Measurements from ENCODE around the gene KIF26A.

KIF26A gene

DNA sequence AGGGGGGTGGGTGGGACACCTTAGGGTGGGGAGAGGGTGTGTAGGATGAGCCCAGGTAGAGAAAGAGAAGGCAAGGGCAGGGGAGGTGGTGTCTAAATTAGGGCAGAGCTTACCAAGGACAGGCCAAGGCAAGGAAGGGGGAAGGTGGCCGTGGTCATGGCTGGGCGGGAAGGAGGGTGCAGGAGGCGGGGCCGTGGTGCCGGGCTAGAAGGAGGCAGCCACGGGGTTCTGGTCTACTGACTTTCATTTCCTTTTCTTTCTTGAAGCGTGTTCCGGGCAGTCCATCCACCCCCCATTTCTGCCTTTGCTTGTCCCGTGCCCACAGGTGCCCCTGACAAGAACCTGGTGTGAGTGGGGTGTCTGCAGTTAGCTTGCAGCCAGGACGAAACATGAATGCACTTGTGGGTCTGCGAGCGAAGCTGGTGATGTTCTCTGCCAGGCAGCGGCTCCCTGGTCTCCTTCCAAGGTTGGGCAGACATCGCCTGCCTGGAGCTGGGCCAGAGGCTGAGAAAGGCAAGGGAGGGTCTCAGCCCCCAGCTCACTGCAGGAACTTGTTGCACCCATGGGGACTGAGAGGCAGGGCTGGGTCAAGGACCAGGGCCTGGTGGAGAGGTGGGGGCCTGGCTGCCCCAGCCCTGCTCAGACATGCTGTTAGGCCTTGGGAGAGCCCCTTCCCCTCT, 58.2 kb downstream of the KIF26A start:
- no peak overlapping the region for H3K4me3 ChIP-seq (ENCODE audit: low read depth, low read length)
- peak; percentile 9 for DNase-seq (ENCODE audit: low read depth)
- TF ChIP-seq MYC (IDR thresholded peaks at IDR 0.05; ENCODE audit: low read depth, low read length) (no peak), POLR2A (IDR thresholded peaks at IDR 0.05; ENCODE audit: extremely low read depth, insufficient read length) (no peak)
- TF ChIP-seq, protein P1, sequence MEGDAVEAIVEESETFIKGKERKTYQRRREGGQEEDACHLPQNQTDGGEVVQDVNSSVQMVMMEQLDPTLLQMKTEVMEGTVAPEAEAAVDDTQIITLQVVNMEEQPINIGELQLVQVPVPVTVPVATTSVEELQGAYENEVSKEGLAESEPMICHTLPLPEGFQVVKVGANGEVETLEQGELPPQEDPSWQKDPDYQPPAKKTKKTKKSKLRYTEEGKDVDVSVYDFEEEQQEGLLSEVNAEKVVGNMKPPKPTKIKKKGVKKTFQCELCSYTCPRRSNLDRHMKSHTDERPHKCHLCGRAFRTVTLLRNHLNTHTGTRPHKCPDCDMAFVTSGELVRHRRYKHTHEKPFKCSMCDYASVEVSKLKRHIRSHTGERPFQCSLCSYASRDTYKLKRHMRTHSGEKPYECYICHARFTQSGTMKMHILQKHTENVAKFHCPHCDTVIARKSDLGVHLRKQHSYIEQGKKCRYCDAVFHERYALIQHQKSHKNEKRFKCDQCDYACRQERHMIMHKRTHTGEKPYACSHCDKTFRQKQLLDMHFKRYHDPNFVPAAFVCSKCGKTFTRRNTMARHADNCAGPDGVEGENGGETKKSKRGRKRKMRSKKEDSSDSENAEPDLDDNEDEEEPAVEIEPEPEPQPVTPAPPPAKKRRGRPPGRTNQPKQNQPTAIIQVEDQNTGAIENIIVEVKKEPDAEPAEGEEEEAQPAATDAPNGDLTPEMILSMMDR (IDR thresholded peaks at IDR 0.05; ENCODE audit: low read depth, low read length), result no peak
- TF ChIP-seq, protein P2, sequence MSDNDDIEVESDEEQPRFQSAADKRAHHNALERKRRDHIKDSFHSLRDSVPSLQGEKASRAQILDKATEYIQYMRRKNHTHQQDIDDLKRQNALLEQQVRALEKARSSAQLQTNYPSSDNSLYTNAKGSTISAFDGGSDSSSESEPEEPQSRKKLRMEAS (IDR thresholded peaks at IDR 0.05; ENCODE audit: low read depth, low read length), result no peak

DNA sequence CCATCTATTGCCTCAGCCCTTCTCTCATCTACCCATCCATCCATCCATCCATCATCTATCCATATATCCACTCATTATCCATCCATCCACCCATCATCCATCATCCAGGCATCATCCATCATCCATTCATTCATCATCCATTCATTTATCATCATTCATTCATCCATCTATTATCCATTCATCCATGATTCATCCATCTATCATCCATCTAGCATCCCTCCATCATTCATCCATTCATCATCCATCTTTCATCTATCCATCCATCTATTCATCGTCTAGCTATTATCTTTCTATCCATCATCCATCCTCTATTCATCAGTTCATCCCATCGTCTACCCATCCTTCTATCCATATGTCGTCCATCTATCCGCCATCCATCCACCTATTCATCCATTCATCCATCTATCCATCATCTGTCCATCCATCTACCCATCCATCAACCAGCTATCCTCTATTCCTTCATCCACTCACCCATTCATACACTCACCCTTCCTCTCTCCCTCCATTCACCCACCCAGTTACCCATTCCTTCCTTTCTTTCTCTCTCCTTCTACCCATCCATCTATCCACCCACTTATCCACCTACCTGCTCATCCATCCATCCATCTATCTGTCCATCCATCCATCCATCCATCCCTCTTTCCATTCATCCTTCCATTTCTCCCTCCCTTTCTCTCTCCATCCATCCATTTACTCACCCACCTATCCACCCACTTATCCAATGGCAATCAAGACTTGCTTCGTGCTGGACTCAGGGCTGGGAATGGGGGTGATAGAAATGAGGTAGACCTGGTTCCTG, 59.3 kb downstream of the KIF26A start:
- TF ChIP-seq MYC (IDR thresholded peaks at IDR 0.05; ENCODE audit: low read depth, low read length) (no peak), POLR2A (IDR thresholded peaks at IDR 0.05; ENCODE audit: extremely low read depth, insufficient read length) (no peak)
- TF ChIP-seq, protein P2 (IDR thresholded peaks at IDR 0.05; ENCODE audit: low read depth, low read length), result no peak
- TF ChIP-seq, protein P1 (IDR thresholded peaks at IDR 0.05; ENCODE audit: low read depth, low read length), result no peak

DNA sequence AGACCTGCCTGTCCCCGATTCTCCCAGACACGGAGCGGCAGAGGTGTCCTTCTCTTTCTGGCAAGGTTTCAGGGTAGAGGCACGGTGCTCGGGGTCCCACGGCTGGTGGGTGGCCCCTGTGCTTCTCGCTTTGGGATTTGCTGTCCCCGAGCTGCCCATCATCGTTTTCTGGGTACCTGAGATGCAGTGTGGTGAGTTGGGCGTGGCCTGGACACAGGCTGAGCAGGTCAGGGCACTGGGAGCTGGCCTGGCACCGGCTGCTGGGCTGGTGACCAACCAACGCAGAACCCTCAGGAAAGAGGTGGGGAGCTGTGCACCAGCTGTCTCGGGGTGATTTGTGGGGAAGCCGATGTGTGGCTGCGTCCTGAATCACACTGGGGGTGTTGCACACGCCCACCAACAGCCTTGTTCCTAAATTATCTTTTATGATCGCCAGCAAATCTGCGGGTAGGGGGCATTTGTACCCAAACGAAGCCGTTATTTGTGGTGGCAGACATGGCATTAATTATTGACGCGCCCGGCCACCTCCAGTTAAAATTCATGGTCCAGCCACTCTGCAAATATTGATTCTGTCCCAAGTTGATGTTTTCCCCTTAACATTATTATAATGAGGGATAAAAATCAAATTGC, 61.0 kb downstream of the KIF26A start:
- H3K4me3 ChIP-seq (ENCODE audit: low read depth, low read length), result no peak overlapping the region
- TF ChIP-seq POLR2A (IDR thresholded peaks at IDR 0.05; ENCODE audit: extremely low read depth, insufficient read length) (no peak), MYC (IDR thresholded peaks at IDR 0.05; ENCODE audit: low read depth, low read length) (no peak)
- TF ChIP-seq, protein P2 (IDR thresholded peaks at IDR 0.05; ENCODE audit: low read depth, low read length), result no peak
- TF ChIP-seq, protein P1 (IDR thresholded peaks at IDR 0.05; ENCODE audit: low read depth, low read length), result no peak
- DNase-seq (ENCODE audit: low read depth), result no peak

More for the DNA sequence above, 59.3 kb downstream of the KIF26A start:
- DNase-seq (ENCODE audit: low read depth), result no peak
- no peak overlapping the region for H3K4me3 ChIP-seq (ENCODE audit: low read depth, low read length)

DNA sequence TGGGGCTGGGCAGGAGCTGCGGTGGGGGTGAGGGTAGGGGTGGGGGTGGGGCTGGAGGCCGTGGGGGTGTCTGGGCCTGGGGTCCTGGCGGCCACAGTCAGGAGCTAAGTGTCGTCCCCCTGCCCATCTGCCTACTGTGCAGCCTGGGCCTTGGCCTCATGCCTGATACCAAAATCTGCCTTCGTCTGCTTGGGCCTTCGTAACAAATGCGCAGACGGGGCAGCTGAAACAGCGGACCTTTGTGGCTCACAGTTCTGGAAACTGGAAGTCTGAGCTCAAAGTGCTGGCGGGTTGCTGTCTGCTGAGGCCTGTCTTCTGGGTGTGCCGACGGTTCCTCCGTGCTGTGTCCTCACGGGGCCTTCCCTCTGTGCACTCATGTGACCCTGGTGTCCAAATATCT, 61.7 kb downstream of the KIF26A start:
- no peak for DNase-seq (ENCODE audit: low read depth)
- TF ChIP-seq, protein P1 (IDR thresholded peaks at IDR 0.05; ENCODE audit: low read depth, low read length), result no peak
- TF ChIP-seq MYC (IDR thresholded peaks at IDR 0.05; ENCODE audit: low read depth, low read length) (no peak), POLR2A (IDR thresholded peaks at IDR 0.05; ENCODE audit: extremely low read depth, insufficient read length) (no peak)
- TF ChIP-seq, protein P2 (IDR thresholded peaks at IDR 0.05; ENCODE audit: low read depth, low read length), result no peak
- no peak overlapping the region for H3K4me3 ChIP-seq (ENCODE audit: low read depth, low read length)

DNA sequence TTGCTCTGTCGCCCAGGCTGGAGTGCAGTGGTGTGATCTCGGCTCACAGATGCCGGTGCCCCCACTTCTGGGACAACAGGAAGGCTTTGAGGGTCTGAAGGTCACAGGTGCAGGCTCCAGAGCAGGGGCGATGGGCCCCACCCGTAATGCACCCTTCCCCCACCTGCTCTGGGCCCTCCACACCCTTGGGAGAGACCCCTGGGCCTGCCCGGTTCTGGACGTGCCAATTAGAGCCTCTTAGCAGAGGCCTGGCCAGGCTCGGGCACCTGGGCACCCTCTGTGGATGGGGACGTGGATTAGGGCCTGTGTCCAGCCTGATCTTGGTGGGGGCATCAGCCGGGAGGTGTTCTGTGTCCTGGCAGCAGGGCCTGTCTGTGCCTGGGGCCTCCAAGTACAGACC, 62.2 kb downstream of the KIF26A start:
- no peak for TF ChIP-seq MYC (IDR thresholded peaks at IDR 0.05; ENCODE audit: low read depth, low read length)
- H3K4me3 ChIP-seq (ENCODE audit: low read depth, low read length), result no peak overlapping the region
- no peak for DNase-seq (ENCODE audit: low read depth)

DNA sequence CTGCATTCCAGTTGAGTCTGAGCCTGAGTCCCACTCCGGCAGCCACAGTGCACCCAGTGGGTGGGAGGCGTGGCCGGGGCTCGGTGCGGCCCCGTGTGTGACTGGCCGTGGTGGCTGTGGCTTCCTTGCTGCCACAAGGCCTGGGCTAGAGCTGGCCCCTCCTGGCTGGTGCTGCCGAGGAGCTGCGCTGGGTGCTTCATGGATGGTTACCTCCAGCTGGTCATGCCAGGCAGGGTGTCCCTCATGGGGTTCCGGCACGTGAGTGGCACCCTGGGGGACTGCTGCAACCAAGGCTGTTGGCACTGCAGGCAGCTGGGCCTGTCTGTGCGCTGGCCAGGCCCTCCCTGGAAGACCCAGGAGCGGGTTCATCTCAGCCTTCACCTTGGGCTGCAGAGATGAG, 62.7 kb downstream of the KIF26A start:
- TF ChIP-seq, protein P2 (IDR thresholded peaks at IDR 0.05; ENCODE audit: low read depth, low read length), result no peak
- H3K4me3 ChIP-seq (ENCODE audit: low read depth, low read length), result no peak overlapping the region
- DNase-seq (ENCODE audit: low read depth), result no peak
